NCI-H146 treated with DMSO at 0.1 percent for 48 hours (cell line): ENCODE results near the gene HOXB3.

Source experiments
- DNase-seq: peaks from one replicate; lab custom pipeline; 2025; ENCODE audit not compliant: unreplicated experiment; lab: John Stamatoyannopoulos, UW

Gene HOXB3

DNA sequence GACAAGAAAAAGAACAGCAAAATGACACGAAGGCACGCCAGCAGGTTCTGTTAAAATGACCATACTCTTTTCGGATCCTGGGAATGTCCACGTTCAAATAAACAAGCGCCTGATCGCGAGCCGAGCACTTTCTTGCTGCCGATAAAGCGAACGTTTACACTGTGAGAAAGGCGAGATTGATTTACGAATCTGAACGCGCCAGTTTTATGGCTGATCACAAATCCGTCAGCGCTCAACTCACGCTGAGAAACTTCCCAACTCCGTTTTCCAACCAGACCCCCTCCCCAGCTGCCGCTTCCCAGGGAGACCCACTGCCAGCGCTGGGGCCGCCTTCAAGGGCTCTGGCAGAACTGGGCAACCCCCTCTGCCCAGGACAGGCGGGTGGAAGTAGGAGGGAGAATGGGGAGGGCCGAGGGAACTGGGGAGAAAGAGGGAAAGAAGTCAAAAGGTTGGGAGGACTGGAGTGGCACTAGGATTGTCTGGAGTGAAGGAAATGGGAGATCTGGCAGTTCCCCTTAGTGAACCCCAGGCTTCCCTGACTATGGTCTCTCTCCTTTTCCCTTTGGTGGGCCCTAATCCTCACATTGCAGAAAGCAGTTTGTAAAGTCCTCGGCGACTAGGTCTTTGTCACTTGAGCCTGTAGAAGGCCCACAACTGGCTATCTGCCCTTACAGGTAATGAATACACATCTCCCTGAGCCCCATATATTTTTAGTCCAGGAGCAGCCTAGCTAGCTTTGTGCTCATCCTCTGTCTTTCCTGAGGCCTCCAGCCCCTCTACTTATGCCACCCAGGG, 18.8 kb downstream of the HOXB3 start:
- DNase-seq: no peak

DNA sequence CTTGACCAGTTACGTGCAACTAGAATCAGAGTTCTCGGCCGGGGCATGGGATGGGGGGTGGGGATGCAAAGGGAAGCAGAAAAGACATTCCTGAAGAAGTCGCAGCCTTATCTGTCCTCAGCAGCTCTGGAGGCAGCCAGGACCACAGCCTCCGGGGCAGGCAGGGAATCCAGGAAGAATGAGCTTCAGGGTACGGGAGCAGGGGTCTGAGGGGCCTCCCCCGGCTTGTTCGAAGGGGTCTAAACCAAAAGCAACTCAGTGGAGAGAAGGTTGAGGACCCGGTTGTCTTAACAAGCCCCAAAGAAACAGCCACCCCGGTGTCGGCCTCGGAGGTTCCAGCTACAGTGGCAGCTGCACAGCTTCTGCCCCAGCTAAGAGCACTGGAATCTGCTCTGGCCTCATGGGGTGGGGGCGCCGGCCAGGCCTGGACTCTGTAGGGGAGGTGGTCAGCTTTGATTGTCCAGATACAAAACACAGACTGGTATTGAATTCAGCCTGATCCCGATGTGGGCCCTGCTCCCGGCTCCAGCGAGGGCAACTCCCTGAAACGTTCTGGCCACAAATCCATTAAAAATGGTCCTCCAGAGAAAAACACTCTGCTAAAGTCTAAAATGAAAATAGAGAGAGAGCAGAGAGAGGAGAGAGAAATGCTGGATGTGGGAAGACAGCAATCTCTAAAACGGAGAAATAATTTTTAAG, 19.6 kb downstream of the HOXB3 start:
- no peak for DNase-seq

DNA sequence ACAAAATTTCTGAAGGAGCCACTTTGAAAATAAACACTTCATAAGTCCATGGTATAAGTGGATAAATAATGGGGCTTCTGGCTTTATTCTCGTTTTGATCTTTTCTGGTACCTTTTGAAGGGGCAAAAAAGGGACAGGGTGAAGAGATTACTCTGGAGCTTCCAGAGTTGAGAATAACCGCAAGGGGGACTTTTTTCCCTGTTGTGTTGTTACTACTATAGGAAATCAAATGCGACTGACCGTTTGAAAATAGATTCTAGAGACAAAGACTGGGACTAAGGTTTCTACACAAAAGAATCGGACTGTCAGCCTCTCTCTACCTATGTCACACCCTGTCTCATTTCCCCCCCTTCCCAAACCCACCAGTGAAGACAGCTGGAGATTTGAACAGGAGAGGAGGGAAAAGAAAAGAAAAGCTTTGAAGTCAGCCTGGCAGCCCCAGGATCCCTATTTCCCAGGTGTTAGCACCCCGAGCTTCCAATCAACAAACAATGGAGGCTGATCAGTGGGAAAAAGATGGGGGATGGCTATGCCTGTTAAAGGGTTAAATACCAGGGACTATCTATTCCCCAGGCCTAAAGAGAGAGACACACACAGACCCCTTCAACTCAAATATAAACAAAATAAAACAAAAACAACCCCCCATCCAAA, 20.2 kb downstream of the HOXB3 start:
- DNase-seq: no peak

DNA sequence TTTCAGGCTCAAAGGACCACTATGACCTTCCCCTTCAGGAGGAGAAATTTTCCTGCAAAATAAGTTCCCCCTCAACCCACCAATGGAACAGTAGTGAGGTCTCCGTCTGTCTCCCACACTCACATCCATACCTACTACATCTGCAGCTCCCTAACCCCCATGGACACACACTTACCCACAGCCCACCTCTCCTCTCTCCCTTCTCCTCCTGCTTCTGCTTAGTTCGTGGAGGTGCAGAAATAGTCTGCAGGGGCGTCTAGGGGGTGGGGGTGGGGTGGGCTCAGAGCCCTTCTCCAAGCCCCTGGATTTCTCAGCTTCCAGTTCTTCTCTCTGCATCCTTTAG, 20.8 kb downstream of the HOXB3 start:
- no peak for DNase-seq

DNA sequence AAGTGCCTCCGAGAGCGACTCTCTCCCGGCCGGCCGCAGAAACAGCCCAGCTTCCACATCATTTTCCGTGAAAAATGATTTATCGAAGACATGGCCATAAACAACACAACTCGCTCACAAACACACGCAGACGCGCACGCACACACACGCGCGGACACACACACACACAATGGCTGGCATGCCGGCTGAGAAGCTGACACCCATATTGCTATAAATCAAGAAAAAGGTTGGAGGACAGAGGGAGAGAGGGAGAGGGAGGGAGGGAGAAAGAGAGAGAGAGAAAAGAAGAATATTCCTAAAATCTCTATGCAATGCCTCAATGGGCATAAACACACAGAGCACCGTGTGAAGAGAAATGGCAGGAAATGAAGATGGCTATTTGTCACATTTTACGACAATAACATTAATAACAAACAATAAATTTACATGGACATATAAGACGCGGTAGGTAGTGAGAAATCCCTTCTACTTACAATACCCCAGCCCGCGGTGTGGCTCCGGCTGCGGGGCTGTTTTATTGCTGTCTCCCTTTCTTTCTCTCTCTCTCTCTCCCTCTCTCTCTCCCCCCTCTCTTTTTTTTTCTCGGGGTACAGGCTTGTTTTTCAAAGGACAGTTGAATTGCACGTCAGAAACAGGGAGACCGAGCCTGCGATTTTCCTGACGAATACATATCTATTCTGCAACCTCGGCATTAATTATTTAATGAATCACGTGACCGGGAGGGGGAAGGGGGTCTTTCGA, 21.4 kb downstream of the HOXB3 start:
- DNase-seq: no peak

DNA sequence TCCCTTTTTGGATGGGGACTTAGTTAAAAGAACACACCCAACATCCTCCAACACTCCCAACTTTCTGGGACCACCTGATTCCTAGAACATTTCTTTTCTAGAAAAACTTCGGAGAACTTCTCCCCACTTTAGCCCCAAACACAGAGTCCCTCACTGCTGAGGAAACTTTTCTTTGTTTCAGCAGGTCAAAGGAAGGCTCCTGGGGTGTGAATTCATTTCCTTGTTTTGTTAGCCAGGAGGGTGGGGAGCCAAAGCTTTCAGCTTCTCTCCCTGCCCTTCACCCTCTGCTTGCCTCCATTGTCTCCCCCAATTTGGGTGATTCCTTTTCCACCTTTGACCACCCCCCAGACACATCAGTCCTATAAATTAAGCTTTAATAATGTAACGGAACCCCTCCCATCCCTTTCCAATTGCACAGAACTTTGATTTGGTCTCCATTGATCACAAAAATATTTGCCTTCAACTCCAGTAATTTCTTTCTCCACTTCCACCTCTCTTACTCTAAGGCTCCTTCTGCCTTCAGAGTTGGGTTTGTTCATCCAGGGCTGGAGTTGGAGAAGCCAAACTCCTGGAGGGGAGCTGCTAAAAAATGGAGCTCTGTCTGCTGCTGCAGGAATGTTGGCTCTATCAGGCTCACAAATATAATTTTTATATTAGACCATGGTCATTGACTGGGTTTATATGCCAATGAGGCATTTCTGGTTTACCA, 22.2 kb downstream of the HOXB3 start:
- no peak for DNase-seq

DNA sequence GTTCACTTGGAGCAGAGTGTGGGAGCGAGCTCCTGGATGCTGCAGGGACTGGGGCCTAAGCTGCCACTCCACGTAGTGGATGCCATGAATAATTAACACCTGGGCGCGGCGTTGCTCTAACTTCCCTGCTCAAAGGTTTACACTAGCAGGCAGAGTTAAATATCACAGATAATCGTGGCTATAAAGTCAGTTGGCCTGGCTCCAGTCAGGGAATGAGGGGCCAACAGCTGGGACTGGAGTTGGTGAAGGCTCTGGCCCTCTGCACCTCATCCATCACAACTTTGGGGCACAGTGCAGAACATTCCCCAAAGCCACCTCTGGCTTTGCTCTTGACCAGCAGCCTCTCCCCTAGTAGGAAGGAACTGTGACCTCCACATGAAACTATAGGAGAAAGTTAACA, 22.8 kb downstream of the HOXB3 start:
- DNase-seq: no peak

DNA sequence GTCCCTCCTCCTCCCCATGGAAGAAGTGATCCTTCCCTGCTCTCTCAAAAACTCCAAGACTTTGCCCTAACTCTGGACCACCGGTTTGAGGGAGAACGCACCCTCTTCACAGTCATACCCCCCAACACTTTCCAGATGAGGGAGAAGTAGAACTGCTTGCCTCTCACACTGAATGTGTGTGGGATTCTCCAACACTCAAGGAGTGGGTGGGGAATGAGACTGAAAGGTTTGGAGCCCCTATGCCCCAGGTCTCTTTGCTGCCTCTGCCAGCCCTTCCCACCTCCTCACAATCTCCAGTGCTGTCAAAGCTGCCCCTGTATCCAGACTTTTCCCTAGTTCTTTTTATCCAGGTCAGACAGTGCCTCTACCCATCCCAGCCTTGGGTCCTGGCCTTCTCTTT, 23.3 kb downstream of the HOXB3 start:
- DNase-seq: no peak

DNA sequence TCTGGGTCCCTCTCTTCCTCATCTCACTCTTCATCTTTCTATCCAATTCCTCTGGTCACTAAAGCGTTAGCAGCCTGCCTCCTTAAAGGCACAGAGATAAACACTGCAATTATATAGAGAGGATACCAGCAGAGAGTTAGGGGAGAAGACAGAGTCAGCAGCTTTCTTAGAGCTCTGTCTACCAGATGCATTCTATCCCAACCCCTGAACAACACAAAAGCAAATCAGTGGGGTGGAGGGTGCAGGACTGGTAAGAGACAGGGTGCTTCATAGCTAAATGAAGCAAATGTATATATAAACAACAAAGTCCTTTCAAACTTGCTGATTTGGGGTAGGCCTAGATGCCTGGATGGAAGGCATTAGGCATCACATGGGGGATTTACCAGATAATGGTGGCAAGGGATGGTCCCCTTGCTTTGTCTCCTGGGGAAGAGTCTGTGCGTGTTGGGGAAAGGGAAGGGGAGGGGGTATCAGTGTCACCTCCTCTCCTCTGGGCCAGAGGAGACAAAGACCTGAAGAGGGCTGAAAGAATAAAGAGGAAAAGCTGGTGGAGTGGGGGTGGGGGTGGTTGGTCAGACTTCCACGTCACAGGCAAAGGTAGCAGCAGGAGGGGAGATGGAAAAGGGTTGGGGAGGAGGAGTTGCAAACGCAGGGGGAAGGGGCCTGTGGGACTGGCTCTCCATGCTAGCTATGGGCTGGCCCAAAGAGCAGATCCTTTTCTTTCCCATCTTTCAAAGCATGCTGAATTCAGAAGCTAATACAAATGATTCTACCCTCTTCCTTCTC, 23.9 kb downstream of the HOXB3 start:
- DNase-seq: no peak

DNA sequence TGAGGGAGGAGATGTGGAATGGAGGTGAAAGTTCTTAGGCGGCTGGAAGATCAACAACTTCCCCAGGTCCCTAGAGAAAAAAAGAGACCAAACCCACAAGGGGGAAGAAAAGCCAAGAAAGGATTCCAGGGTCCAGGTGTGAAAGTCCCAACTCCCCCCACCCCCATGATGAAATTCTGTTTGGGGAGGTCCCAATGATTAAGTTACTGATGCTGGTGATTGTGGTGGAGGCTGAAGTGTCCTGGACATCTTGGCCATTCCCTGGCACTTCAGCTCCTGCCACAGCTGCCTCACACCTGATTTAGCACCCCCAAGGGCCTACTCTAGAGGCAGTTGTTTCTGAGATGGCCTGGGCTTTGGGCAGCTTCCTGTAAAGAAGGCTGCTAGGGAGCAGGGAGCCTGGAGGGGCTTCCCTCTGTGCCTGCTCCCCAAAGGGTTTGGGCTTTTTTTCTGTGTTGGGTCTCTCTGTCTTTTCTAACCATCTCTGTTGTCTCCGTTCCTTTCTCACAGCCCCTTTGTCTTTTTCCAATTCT, 25.0 kb downstream of the HOXB3 start:
- DNase-seq: no peak

DNA sequence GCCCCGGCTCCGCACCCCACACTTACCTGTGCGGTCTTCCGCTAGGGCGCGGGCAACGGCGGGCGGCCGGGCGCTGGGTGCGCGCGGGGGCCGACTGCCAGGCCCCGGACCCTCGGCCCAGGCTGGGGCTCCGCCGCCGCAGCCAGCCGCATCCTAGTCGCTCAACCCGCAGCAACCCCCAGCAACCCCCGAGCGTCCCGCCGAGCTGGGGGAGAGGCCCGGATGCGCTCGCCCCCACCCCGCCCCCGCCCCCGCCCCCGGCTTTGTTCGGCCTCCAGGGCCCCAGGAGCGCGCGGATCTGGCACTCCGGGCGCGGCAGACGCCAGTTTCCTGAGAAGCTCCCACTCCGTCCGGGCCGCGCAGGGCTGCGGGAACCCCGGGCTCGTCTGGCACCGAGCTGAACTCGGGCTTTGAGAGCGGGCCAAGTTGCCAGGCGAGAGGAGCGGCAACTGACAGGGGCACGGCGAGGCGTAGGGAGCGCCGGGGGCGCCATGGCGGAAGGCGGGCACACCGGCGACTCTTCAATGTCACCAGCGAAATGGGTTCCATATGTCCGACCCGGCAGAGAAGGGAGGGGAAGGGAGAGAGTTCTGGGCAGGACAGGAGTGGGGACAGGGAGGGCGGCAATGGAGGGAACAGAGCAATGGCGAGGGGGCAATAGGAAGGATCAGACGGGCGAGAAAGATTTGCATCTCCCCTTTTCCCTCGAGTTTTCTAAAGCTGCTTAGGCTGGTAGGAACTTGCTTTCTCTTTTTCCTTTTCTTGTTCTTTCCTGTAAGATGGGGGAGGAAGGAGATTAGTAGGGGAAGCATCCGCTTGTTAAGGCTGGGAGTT, 25.6 kb downstream of the HOXB3 start:
- no peak for DNase-seq

DNA sequence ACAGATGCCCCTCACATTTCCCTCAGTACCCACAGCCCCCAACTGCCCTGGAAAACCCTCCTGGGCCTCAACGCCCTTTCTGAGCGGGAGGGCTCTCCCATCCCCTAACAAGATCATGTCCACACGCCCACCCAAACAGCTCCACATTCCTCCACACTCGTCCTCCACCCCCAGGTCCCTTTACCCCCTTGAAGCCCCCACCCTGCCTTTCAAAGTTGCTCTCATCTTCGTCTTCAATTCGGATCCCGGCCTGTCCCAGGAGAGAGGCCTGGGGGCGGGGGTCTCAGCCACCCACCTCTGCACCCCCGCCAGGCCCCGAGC, 26.2 kb downstream of the HOXB3 start:
- no peak for DNase-seq

DNA sequence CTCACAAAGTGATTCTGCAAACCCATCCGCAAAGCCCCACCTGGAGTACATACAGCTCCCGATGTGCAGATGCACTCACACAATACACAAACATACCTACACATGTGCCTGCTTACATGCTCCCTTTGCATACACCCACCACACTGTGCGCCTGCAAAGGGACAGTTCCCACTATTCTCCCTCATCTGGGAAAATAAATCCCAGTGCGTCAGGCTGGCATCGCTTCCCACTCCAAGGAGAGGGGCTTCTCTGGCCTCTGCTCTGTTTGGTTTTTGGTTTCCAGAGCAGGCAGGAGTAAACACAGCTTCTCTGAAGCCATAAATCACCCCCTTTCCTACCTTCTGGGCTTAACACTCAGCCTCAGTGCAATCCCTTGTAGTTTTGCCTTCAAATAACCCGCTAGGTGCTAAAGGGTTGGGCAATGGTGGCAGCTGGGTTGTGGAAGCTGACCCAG, 26.6 kb downstream of the HOXB3 start:
- DNase-seq: no peak

DNA sequence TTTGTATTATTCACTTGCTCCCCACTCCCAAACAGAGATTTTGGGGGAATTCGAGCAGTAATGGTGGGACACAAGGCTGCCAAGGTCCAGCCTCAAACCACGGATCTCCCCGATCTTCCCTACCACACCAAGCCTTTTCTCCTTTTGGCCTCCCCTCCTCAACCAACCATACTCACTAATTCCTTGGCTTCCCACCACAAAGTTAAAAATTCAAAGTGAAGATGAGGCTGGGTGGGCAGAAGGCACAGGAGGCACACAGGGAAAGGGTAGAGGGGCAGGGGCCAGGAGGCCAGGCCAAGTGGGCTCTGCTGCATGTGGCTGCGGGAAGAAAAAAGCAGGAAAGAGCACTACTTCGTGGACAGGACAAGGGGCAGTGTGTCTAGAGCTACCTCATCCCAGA, 27.1 kb downstream of the HOXB3 start:
- DNase-seq: no peak

DNA sequence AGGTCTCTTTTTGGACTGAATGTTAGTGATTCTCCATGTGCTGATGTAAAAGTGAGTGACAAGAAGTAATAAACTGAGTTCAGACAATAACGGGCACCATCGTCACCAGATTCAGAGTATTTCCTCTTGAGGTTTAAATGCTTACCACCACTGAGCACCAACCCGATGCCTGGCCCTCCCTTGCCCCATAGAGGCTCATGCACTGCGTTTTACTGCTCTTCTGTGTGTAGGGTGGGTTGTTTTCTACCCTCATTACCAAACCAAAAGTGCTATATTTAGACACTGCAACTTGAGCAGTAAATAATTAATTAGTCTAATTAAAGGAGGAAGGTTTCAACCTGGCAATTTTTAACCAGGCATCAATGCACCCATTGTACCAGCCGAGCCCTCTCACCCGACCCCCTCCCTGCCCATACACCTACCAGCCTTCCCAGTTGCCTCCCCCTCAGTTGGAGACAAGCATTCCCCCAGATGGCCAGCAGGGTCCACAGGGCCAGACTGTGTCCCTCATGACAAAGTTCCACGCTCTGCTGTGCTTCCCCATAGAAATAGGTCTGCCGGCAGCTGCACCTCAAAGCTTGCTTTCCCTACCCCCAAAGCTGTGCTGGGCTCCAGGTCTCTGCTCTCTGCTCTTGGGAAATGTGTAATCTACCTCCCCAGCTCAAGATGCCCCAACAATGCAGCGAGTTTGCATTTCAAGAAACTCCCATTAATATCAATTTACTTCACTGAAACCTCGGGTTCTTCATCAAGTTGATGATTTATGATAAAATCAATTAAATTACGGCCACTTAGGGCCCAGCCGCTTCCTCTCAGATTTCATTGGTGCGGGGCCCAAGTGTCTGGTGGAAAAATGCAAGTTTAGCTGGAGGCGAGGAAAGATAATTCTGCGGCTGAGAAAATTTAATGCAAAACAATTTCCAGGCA, 27.9 kb downstream of the HOXB3 start:
- no peak for DNase-seq

DNA sequence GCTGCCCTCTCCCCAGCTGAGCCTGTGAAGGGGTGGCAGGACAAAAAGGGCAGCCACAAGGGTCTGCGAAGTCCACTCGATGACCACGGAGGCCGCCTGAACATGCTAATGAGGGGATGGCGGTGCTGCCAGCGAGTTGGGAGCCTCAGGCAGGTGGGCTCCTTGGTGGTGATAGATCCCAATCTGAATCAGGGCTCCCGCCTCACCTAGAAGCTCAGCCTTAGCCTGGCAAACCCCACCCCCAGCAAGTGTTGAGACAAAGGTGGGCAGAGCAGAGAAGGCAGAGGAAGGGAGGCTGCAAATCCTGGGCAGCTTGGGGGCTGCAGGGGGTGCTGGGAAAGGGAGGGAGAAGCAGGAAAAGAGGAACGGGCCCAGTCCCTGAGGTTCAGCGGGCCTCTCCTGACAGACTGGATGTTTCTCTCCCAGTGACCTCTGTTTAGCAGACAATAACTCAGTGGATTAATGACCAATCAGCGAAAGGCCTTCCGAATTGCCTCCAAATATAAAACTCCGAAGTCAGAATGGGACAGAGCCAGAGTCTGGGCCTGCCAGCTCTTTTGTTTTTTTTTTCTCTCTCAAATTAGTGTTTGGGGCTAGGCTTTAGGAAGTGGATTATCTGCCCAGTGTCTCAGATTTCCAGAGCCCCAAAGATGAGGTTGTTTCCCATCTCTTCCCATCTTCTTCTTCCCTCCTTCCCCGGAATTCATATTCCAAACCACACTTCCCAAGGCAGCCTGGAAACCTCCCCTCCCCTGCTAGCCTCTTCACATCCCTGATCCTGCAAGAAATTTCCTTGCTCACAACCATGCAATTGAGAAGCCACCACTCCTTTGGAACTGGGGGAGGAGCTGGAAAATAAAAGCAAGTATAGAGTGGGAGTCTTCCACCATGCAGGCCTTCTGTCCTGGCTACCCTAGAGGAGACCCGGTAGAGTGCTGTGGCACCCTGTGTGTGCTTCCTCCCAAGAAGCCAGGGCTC, 29.9 kb downstream of the HOXB3 start:
- no peak for DNase-seq
